Loucy (cell line): Measurements from ENCODE around the gene GALNT18.

Source experiments
- H2AFZ ChIP-seq: fragments of 200-600 bp; sonication (generic); 2 replicates; pipeline ENCODE4 v1.6.0; 2016; ENCODE audit warnings: antibody characterized with exemption, mild to moderate bottlenecking, low read length, moderate library complexity
- H3F3A ChIP-seq: fragments of 200-600 bp; 2 replicates; pipeline ENCODE4 v1.6.0; 2016; ENCODE audit warnings: antibody characterized with exemption, low read depth, mild to moderate bottlenecking
- H3K27me3 ChIP-seq: fragments of 200-600 bp; sonication (generic); 2 replicates; pipeline ENCODE4 v1.6.1; 2014; ENCODE audit warnings: low read length, mild to moderate bottlenecking; ENCODE audit not compliant: insufficient read depth, poor library complexity, severe bottlenecking
- H3K36me3 ChIP-seq: fragments of 200-600 bp; sonication (generic); 2 replicates; pipeline ENCODE4 v1.6.1; 2016; ENCODE audit warnings: low read length; ENCODE audit not compliant: insufficient read depth
- H3K4me1 ChIP-seq: fragments of 200-600 bp; sonication (generic); 2 replicates; pipeline ENCODE4 v1.5.1; 2014; ENCODE audit warnings: low read length, mild to moderate bottlenecking; ENCODE audit not compliant: insufficient read depth, poor library complexity, severe bottlenecking
- H3K4me2 ChIP-seq: fragments of 200-600 bp; sonication (generic); 2 replicates; pipeline ENCODE4 v1.6.0; 2014; ENCODE audit warnings: antibody characterized with exemption, low read length, low read depth, mild to moderate bottlenecking; ENCODE audit not compliant: poor library complexity, severe bottlenecking
- H3K4me3 ChIP-seq: fragments of 200-600 bp; sonication (generic); 2 replicates; pipeline ENCODE4 v1.5.1; 2014; ENCODE audit warnings: low read length, mild to moderate bottlenecking, mixed read lengths; ENCODE audit not compliant: poor library complexity, severe bottlenecking
- H3K79me2 ChIP-seq: fragments of 200-600 bp; sonication (generic); 2 replicates; pipeline ENCODE4 v1.6.1; 2014; ENCODE audit warnings: low read length; ENCODE audit not compliant: insufficient read depth
- H3K9ac ChIP-seq: fragments of 200-600 bp; sonication (generic); 2 replicates; pipeline ENCODE4 v1.6.0; 2014; ENCODE audit warnings: mild to moderate bottlenecking, low read depth, low read length, moderate library complexity; ENCODE audit not compliant: poor library complexity, severe bottlenecking
- H3K9me2 ChIP-seq: fragments of 200-600 bp; sonication (generic); replicated peaks from 2 replicates; pipeline ENCODE4 v1.6.1; 2016; ENCODE audit warnings: low read depth, low read length, mixed read lengths
- H3K9me3 ChIP-seq: fragments of 200-600 bp; sonication (generic); 2 replicates; pipeline ENCODE4 v1.6.1; 2014; ENCODE audit warnings: mild to moderate bottlenecking, antibody characterized with exemption, low read length, low read depth; ENCODE audit not compliant: insufficient read depth
- H4K20me1 ChIP-seq: fragments of 200-600 bp; sonication (generic); 2 replicates; pipeline ENCODE4 v1.6.0; 2014; ENCODE audit warnings: antibody characterized with exemption, low read length, mild to moderate bottlenecking; ENCODE audit not compliant: insufficient read depth, poor library complexity, severe bottlenecking
- EZH2phosphoT487 ChIP-seq: fragments of 200-600 bp; IDR thresholded peaks from 2 replicates; pipeline ENCODE4 v1.6.1; 2018; ENCODE audit warnings: antibody characterized with exemption, mild to moderate bottlenecking, moderate library complexity, borderline replicate concordance
- TF ChIP-seq, protein P1 (sequence below): fragments of 200-600 bp; sonication (generic); conservative IDR thresholded peaks from 2 replicates; pipeline ENCODE4 v1.5.1; 2014; ENCODE audit warnings: mild to moderate bottlenecking, antibody characterized with exemption, low read length

The GALNT18 gene

DNA sequence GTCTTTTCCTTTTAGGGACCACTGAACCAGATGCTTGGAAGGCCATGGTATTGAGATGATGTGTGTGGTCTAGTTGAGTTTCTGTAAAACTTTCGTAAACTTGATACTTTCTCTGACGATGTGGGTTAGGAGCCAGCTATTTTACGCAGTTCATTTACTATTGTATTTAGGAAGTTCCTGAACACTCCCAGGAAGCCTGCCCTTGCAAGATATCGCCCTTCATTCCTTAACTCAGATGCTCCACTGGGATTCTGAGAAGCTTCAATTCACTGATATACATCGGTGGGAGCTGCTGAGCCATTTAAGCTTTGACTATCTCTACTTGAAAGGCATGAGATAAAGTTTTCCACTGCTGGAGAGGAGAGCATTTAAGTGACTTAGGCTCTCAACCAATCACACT, 390.0 kb downstream of the GALNT18 start:
- Histone ChIP-seq H4K20me1 (no peaks in the 10 kb centered on the region), H3K27me3 (no peaks in the 10 kb centered on the region), H3K4me1 (no peaks in the 10 kb centered on the region), H3K9me3 (no peaks in the 10 kb centered on the region), H3K4me2 (no peak overlapping the region), H3K4me3 (no peak overlapping the region), H3F3A (no peaks in the 10 kb centered on the region), H2AFZ (no peak overlapping the region), H3K79me2 (no peaks in the 10 kb centered on the region), H3K36me3 (no peaks in the 10 kb centered on the region), H3K9ac (no peak overlapping the region), H3K9me2 (no peaks in the 10 kb centered on the region)
- TF ChIP-seq EZH2phosphoT487 = no peak
- TF ChIP-seq, protein P1, sequence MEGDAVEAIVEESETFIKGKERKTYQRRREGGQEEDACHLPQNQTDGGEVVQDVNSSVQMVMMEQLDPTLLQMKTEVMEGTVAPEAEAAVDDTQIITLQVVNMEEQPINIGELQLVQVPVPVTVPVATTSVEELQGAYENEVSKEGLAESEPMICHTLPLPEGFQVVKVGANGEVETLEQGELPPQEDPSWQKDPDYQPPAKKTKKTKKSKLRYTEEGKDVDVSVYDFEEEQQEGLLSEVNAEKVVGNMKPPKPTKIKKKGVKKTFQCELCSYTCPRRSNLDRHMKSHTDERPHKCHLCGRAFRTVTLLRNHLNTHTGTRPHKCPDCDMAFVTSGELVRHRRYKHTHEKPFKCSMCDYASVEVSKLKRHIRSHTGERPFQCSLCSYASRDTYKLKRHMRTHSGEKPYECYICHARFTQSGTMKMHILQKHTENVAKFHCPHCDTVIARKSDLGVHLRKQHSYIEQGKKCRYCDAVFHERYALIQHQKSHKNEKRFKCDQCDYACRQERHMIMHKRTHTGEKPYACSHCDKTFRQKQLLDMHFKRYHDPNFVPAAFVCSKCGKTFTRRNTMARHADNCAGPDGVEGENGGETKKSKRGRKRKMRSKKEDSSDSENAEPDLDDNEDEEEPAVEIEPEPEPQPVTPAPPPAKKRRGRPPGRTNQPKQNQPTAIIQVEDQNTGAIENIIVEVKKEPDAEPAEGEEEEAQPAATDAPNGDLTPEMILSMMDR = no peak

DNA sequence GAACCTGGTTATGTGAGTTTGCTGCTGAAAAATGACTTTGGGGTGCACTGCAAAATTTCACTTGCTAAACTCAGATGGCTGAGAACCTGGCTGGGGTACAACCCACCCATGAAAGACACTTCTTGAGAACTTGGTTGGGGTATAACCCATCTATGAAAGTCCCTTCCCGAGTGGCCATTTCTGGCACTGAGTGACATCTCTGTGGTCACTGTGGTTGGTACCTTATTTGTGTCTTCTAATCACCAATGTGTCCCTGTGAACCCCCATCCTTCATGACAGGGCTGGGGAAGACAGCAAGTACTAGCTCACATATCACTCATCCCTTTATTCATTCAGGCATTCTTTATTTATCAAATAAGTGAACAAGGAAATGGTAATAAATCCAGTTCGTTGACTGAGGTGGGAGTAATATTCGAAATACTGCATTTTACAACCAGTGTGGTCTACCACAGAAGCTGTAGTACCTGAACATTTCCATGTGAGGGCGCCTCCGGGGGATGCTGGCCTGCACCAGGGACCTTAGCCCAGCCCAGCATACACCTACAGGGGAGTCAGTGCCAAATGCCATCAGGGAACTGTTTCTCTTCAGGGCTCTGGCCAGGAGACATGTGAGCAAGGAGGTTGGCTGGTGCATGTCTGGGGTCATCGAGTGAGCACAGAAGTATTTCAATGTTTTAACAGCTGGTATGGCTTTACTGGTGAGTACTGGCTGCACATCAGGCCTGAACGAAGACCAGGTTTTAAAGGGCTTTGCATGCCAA, 390.8 kb downstream of the GALNT18 start:
- no peaks in the 10 kb centered on the region for H3K36me3 ChIP-seq
- no peaks in the 10 kb centered on the region for H3K79me2 ChIP-seq
- no peaks in the 10 kb centered on the region for H3K9me2 ChIP-seq
- no peaks in the 10 kb centered on the region for H3K4me1 ChIP-seq
- H3K4me3 ChIP-seq = no peak overlapping the region
- TF ChIP-seq EZH2phosphoT487 = no peak
- TF ChIP-seq, protein P1 = peak; percentile 84
- no peaks in the 10 kb centered on the region for H3K27me3 ChIP-seq
- H2AFZ ChIP-seq = no peak overlapping the region
- H3K4me2 ChIP-seq = no peak overlapping the region
- no peak overlapping the region for H3K9ac ChIP-seq
- H4K20me1 ChIP-seq = no peaks in the 10 kb centered on the region
- H3K9me3 ChIP-seq = no peaks in the 10 kb centered on the region
- no peaks in the 10 kb centered on the region for H3F3A ChIP-seq

DNA sequence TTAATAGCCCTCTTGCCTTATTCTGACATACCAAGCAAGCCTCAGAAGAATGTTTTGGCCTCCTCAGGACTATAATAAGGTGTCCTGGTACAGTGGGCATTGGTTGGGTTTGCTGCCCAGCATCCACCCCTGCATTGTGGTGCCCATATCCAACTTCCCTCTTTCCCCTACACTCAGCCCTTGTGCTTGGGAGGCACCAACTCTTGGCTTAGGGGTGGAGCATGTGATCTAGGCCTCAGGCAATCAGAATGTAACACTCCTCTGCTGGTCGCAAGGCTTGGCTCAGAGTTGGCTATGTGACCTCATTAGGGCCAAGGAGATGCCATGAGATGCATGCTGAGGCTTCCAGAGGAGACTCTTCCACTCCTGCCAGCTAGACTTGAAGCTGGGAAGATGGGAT, 391.7 kb downstream of the GALNT18 start:
- Histone ChIP-seq H3K4me2 (no peak overlapping the region), H4K20me1 (no peaks in the 10 kb centered on the region), H3K79me2 (no peaks in the 10 kb centered on the region), H3K9ac (no peak overlapping the region), H3K9me2 (no peaks in the 10 kb centered on the region), H3K36me3 (no peaks in the 10 kb centered on the region), H3F3A (no peaks in the 10 kb centered on the region), H3K27me3 (no peaks in the 10 kb centered on the region), H3K4me1 (no peaks in the 10 kb centered on the region), H3K9me3 (no peaks in the 10 kb centered on the region), H2AFZ (no peak overlapping the region), H3K4me3 (no peak overlapping the region)
- TF ChIP-seq, protein P1 = no peak
- TF ChIP-seq EZH2phosphoT487 = no peak
